Activated CD4-positive, alpha-beta T cell treated with anti-CD3 and anti-CD28 coated beads, Interleukin-2, amount 50 U/mL, for 48 hours (primary cell): ENCODE data around the gene JADE2.
"Not testable (repeated sequence)": the region's sequence is repeated elsewhere in the genome, so short reads cannot be mapped to it uniquely, and the experiment has no call there.

Source experiments
- DNase-seq, 2 experiments: peaks; one replicate each; pipeline ENCODE4 v3.0.0-alpha.2; 2020

JADE2 gene

GRCh38 chr5:134594797-134595457 is 69.5 kb downstream of the JADE2 start:
- DNase-seq = no peak

GRCh38 chr5:134595458-134595838 is 70.0 kb downstream of the JADE2 start:
- DNase-seq = no peak

DNA sequence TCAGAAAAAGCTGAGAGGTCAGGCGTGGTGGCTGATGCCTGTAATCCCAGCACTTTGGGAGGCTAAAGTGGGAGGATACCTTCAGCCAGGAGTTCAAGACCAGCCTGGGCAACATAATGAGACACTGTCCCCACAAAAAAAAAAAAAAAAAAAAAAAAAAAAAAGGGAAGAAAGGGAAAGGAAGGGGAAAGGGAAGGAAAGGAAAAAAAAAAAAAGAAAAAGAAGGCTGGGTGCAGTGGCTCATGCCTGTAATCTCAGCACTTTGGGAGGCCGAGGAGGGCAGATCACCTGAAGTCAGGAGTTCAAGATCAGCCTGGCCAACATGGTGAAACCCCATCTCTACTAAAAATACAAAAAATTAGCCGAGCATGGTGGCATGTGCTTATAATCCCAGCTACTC is 74.3 kb downstream of the JADE2 start:
- DNase-seq = not testable (repeated sequence)

DNA sequence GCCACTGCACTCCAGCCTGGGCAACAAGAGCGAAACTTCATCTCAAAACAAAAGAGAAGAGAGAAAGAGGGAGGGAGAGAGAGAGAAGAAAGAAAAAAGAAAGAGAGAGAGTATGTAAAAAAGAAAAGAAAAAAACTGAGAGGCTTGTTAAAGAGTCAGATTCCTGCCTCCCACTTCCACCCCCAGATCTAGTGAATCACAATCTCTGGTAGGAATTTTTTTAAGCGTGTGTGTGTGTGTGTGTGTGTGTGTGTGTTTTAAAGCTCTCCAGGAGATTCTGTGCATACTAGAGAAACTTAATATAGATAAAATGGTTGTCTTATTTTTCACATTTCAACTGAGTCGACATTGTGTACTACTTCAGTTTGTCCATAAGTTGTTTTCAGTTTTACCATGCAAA is 75.1 kb downstream of the JADE2 start:
- DNase-seq = no peak

DNA sequence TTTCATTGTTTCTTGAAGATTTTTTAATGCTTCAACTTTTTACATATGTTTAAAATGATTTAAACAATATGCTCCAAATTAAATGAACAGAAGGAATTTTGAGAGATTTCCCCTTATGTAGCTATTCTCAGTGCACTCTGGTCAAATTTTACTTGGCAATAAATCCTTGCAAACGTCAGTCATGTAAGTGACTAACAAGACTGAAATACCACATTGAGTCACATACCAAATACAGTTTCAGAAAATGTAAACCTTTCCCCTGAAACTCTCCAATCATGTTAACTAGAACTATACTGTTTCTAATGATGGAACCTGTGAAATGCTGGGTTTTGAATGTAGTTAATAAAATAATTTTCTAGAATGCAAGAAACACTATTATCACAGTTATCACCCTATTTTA is 77.6 kb downstream of the JADE2 start:
- DNase-seq = no peak

DNA sequence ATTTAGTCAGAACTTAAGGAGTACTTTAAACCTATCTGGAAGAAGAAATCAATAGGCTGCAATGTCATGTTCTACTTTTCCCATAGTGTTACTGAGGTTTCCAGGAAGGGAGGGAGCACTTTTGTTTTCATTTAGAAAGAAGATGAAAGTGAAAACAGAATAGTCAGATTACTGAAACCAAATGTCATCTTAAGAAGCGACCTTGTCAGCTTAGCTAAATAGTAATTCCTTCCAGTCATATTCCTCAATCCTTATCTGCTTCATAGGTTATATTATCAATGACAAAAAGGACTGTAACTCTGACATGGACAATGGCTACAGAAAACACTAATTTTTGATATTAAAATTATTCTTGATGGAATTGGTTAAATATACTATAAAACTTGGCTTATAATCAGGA is 79.4 kb downstream of the JADE2 start:
- DNase-seq = no peak

DNA sequence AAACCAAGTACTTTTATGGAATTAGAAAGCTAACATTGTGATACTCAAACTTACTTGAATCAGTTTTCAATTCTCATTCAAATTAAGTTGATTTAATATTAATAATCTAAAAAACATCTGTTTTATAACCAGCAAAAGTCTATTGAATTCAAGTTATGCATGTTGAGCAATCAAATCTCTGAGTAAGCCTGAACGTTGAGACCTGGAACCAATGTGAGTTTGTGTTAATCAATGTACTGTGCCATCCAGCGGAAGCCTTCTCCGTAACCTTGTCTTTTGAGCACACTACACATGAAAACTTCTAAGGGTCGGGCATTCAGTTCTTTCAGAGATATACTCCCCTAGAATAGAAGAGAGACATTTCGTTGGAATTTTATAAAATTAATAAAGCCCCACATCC is 81.3 kb downstream of the JADE2 start:
- DNase-seq = no peak

GRCh38 chr5:134608555-134608954 is 83.1 kb downstream of the JADE2 start:
- no peak for DNase-seq

DNA sequence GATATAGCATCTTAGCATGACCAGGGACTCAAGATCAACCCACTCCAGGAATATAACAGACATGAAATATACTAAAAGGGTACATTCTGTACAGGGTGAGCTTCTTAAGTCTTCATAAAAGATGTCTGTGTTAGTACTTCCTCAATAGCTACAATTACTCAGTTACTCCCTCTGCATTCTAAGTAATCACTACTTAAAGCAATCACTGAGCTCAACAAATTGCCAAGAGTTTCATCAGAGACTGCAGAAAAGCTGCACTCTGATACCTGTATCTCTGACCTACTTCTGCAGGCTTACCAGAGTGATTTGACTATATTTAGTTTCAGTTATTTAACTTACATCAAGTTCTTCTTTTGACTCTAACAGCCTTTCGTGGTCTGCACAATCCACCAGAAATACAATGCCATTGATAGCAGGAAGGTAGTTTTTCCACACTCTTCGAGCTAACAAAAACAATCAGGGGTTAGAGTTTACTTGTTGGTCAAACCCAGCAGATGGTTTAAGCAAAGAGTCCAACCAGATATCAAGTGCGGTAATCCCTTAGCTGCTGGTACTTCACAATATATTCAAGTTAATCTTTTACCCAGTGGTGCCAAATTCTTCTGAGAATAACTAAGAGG is 83.9 kb downstream of the JADE2 start:
- DNase-seq = no peak

DNA sequence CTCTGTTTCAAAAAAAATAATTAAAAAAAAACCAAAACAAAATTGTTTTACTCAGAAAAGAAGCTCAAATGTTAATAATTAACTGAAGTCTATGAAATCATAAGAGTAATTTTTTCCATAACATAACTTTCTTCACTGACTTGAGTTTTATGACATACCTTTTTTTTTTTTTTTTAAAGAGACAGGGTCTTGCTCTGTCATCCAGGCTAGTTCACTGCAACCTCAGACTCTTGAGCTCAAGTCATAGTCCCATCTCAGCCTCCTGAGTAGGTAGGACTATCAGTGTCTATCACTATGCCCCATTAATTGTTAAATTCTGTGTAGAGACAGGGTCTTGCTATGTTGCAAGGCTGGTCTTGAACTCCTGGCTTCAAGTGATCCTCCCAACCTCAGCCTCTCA is 85.3 kb downstream of the JADE2 start:
- DNase-seq = no peak

GRCh38 chr5:134611515-134611914 is 86.0 kb downstream of the JADE2 start:
- DNase-seq = no peak

- DNase-seq = no peak
Measured at GRCh38 chr5:134614450-134615085, 89.1 kb downstream of the JADE2 start.

DNA sequence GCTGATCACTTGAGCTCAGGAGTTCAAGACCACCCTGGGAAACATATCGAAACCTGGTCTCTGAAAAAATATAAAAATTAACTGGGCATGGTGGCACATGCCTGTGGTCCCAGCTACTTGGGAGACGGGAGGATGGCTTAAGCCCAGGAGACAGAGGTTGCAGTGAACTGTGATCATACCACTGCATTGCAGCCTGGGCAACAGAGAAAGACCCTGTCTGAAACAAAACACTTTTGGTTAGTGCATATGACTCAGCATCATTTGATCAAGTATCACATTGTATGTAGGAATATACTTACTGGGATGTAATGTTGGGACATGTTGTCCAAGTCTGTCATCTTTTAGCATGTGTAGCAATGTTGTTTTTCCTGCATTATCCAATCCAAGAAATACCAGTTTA is 95.2 kb downstream of the JADE2 start:
- DNase-seq = no peak

DNA sequence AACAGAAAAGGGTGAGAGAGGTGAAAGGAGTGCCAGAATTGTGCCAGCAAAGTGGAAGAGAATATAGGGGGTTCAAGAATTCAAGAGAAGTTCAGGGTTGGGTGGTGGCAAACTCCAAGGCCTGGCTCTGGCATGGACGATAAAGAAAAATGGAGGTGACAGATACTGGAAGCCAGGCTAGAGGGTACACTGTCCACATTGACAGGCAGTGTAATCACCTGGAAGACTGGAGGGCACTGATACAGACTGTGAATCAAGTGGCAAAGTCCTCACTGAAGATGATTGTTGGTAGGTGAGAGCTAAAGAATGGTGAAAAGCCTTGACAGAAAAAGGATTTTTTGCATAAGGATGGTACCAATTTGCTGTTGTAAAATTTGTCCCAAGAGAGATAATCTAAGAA is 100.1 kb downstream of the JADE2 start:
- DNase-seq = no peak

DNA sequence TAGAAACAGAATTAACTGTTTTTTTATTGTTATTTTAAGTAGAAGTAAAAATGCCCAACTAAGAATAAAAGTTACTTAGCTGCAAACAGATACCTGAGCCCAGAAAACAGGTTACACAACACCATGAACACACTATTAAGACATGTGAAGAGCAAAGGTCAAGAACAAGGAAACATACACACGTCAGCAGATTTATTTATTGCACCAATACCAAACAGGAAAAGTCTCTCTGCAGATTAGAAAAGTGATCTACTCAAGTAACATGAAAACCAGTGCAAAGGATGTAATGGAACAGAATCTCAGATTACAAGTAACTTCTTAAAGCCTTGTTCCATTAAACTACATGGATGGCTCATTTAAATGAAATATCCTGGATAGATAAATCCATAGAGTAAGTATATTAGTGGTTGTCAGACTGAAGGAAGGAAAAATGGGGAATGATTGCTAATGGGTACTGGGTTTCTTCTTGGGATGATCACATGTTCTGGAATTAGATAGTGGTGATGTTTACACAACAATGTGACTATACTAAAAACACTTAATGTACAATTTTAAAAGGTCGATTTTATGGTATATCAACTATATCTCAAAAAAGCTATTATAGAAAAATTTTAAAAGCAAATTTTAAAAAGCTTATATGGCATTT is 101.0 kb downstream of the JADE2 start:
- DNase-seq = no peak
